NCI-H128 (cell line): ENCODE results near the gene COMMD1.
"Not testable (repeated sequence)": the region's sequence is repeated elsewhere in the genome, so short reads cannot be mapped to it uniquely, and the experiment has no call there.

Source experiments
- DNase-seq: peaks from one replicate; lab custom pipeline; 2025; ENCODE audit not compliant: unreplicated experiment; lab: John Stamatoyannopoulos, UW

The COMMD1 gene

DNA sequence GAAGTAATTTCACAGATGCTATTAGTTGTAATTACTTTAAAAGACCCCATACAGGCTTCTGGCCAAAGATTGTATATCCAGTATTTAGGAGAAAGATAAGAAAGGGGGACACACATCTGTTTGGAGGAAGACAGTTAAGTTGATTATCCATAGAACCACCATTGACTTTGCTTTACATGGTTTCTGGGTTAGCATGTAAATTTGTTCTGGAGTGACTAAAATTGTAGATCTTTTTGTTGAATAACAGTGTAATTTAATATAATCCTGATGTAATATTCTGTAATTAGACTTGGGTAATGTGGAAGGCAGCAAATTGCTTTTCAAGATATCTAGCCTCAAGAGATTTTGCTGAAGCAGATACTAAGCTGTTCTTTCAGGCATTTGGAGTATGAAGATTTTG lies 17.2 kb downstream of the COMMD1 start:
- no peak for DNase-seq

DNA sequence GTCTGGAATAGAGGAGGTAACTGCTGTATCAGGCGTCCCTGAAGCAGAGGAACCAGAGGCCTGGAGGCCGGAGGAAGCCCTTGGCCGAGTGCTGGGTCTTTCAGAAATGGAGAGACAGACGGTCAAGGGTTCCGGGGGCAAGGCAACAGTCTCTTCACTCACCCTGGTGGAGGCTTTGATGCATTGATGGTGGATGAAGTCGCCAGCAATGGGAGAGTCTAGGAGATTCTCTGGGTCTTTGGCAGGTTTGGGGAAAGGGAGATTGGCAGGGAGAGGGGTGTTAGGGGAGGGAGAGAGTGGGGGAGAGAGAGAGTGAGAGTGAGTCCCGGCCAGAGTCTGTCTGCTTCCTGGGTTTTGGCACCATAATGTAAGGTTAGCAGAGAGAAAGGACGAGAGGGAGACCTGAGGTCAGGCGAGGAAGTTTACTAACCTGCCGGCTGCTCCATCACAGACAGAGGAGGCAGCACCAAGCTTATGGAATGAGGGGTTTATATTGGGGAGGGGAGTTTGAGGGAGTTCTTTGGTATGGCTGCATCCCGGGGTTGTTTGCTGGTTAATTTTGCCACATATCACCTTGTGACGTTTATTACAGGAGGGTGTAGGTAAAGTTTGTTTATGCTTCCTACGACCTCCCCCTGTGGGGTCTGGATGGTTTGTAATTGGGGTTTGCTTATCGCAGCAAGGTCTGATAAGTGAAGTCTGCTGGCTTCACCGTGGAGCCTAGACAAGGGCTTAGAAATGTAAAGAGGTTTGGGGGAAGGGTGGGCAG lies 19.6 kb downstream of the COMMD1 start:
- DNase-seq = no peak

DNA sequence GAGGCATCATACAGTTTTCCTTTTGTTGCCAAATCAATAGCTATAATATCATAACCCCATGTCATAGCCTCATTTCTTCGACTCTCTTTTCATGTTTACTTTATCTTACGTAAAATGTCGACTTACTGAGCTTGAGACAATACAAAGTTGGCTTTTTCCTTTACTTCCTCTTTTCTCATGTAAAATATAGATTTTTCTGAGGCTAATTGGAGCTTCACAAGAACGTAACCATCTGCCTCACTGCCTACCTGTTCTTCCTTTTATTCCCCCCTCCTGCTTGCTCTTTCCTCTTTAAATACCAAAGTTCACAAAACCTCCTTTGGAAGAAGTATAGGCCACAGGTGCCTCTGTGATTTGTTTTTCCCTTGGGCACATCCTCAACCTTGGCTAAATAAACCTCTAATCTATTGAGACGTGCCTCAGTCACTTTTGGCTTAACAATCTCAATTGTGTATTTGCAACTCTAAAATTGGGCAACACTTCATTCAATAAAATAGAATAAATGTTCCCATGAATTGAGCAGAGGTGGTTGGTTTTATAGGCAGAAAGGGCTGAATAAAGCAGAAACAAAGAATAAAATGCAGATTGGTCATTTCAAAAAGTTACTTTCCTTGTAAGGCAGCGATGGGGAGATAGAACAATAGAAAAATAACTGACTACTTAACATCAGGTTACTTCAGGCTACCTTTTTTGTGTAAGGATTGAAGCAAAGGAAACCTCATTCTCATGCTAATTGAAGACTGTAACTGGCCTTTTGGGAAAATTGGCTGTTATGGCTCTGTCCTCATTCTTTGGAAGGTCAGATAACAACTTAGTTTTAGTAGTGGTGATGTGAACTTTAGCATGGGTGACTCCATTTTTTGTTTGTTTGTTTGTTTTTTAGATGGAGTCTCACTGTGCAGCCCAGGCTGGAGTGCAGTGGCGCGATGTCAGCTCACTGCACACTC lies 21.3 kb downstream of the COMMD1 start:
- DNase-seq = no peak

DNA sequence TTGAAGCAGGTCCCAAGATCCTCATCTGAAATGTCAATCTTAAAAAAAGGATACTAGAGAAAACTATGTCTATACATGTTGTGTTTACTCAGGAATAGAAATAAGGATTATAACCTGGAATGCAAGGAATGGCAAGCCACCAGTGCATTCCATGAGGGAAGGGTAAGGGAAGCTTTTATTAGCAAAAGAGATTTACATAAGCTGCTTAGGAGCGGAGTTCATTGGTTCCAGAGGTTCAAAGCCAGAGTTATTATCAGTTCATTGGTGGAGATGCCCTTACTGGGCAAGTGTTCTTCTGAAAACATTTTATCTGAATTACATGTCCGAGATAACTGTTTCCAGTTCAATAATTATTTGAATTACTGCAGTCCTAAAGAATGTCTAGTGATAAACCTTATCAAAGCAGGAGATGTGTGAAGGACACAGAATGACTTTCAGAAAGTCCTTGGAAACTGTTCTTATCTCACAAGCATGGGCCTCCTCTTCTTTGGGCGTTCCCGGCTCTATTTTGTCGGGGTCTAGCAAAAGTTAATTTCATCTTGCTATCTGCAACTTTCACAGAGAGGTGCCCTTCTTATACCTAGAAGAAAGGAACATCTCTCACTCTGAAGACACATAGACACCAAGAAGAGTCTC lies 23.5 kb downstream of the COMMD1 start:
- no peak for DNase-seq

DNA sequence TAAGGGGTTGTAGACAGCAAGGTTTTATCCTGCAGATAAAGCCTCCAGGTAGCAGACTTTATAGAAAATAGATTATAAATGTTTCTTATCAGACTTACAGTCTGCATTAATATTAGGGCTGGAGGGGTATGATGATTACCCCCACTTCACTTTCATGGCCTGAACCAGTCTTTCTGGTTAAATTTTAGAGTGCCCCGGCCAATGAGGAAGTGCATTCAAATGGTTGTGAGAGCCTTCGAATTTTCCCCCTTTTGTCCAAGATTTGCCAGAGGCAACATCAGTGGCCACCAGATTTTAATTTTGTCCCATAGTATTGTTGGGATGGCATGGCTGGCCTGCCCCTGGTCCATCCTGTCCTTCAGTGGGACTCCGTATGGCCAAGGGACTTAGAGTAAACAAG lies 31.6 kb downstream of the COMMD1 start:
- DNase-seq = no peak

DNA sequence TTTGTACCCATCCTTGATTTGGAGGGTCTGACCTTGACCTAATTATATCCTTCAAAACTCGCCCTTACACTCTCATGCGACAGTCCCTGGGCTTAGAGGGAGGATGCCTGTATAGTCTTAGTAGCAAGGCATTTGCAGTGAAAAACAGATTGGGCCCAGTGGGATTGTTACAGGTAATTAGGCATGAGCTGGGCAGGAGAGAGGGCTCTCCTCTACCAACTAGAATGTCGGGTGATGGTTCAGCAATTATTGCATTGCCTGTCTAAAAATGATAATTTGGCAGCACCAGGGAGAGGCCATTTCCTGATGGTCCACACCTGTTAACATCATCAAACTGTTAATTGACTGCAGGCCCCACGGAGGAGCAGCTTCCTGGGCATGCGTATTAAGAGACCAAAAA lies 32.4 kb downstream of the COMMD1 start:
- DNase-seq = no peak

DNA sequence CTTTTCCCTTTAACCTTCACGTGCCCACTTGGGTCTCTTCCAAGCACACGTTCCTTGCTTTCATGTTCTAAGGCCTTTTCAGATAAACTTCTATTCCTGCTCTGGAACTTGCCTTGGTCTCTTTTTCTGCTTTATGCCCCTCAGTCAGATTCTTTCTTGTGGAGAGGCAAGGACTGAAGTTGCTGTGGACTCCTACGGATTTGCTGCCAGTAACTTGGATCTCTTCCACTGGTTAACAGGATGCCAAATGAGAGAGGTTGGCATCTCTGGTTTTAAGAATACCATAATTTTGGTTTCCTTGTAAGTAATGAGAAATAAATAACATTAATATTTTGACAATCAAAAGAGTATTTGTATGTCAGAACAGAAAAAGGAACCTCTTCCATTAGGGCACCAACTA lies 33.0 kb downstream of the COMMD1 start:
- no peak for DNase-seq

DNA sequence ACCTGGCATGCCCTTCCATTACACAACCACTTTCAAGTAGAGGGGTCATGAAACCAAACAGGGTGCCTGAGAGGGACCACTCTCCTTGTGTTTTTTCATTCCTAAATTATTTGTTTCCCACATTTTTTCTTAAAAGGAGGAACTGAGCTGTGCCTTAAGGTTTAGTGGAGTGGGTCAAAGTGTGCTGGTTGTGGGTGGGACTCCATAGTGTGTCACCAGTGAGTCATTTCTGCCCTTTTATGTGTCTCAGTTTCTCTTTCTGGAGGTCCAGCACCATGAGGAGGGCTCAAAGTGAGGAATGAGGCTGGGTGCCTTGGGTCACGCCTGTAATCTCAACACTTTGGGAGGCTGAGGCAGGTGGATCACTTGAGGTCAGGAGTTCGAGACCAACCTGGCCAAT lies 37.8 kb downstream of the COMMD1 start:
- DNase-seq = no peak

DNA sequence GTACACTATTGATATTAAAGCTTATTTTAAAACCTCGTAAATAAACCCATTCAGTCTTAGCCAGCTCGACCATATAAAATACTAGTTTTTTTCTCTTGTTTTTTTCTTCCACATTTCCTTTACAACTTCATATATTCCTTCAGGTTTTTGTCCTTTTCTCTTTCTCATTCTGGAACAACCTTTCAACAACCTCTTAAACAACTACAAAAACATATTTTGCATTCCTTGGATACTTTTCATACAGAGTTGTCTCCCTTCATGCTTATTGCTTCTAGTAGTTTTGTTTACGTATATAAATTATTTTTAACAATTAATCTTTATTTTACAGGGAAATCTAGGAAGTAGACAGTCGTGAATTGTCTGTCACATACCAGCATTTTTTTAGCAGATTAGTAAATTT lies 41.2 kb downstream of the COMMD1 start:
- DNase-seq = no peak

DNA sequence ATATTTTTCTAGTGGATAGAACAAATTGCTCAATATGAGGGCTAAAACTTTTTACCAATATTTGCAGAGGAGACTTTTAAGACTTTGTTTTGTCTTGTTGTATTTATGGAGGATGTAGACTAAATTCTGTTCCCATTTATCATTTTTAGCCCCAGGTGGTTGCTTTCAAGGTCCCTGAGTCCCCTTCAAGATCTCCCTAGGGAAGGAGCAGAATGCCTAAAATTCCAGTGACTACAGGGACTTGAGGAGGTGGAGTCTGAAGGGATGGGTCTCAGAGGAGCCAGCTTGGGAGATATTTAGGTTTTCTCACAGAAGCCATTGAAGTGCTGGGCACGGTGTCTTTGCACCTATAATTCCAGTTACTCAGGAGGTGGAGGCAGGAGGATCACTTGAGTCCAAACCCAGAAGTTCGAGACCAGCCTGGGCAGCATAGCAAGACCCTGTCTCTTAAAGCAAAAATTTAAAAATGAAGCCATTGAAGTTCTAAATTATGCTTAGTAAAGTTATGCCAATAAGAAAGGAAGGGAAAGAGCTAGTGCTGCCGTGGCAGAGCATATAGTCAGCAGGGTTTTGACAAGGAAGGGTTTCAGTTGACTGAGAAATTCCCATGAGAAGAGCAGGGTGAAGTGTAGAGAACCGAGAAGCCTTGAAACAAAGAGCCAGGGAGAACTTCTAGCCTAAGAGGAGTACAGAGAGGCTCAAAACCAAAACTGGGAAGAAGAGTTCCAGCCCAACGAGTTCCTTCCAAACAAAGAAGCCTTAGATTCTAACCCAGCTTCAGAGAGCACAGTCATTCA lies 43.4 kb downstream of the COMMD1 start:
- DNase-seq = no peak

DNA sequence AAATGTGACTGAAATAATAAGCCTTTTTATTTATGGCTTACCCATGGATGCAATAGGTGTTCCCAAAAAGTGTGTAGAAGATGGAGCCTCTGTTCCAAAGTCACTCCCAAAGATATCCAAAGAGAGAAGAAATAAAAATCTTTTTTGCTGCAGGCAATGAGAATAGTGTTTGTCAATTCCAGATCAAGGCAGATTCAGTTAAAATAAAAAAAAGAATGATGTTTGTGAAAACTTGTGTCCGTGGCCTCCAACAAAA lies 43.9 kb downstream of the COMMD1 start:
- no peak for DNase-seq

DNA sequence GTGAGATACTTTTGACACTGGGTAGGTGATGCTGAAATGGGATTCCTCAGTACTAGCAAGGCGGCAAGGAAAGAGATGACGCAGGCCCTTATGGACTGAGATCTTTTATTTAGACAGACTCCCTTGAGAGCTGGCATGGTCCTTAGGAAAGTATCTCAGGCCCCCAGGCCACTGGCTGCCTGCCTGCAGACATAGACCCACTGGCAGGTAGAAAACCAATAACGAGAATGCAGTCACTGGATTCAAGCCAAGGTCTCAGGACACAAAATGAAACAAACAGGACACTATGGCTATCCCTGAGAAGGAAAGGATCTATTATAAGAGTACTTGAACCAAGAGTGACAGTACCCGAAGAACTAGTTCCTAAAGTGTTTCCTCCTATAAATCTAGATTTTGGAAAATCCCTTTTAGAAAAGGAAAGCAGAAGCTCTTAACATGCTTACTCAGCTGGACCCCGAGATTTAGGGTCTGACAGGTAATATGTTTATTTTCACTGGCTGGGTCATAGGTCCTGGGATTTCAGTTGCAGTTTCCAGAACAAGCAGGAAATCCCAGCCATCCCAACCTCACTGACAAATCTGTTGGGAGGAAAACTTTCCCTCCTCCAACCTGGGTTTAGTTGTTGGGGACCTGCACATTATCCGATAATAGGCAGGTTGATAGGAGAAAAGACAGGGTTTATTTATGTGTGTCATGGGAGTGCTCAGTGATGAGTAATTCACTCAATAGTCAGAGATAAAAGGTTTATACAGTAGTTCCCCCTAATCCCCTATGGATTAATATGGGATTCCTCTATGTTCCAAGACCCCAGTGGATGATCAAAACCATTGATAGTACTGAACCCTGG lies 44.5 kb downstream of the COMMD1 start:
- DNase-seq = no peak

DNA sequence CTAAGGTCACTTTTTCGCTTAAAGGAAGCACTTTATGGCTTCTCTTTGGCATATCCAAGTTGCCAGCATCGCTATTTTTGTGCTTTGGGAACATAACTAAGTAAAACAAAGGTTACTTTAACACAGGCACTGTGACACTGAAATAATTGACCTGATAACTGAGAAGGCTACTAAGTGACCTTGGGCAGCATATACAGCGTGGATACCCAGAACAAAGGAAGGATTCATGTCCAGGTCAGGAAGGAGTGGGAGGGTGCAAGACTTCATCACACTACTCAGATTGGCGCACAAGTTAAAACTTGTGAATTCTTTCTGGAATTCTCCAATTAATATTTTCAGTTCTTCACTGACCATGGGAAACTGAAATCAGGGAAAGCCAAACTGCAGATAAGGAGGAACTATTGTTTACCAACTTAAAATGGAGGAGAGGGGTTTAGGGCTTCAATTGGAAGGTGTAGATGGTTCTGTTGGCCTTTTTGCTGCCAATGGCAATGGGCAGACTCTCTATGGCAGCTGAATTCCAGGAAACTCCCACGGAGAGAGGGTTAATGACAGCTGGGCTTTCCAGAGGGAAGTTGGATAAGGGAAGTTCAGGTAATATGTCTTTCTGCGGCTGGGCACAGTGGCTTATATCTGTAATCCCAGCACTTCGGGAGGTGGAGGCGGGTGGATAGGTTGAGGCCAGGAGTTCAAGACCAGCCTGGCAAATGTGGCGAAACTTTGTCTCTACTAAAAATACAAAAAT lies 45.3 kb downstream of the COMMD1 start:
- no peak for DNase-seq

DNA sequence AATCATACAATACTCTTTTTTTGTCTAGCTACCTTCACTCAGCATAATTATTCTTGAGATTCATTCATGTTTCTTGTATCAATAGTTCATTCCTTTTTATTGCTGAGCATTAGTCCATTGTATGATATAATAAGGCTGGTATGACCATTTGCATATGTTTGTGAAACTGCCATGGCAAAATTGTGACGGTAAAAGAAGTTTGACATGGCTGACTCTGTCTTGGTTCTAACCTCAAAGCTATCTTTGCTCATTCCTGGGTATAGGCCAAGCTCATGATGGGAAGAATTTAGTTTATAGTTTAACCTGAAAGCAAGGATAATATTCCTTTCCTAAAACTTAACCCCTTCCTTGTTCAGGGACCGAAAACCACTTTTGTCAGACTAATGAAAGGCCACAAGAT lies 46.4 kb downstream of the COMMD1 start:
- DNase-seq = no peak

DNA sequence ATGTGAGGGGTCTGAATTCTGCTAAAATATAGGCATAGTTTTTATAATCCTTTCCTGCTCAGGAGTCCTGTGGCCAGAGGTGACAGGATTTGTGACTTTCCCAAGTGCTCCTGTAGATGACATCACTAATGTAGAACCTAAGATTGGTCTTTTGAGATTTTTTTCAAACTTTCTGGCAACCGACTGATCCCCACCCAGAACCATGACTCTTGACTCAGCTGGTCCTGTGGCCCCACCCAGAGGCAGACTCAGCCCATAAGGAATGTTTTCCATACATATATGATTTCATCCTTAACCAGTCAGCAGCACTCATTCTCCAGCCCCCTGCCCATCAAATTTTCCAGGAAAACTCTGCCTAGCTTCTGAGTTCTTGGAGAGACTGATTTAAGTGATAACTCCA lies 46.8 kb downstream of the COMMD1 start:
- no peak for DNase-seq

DNA sequence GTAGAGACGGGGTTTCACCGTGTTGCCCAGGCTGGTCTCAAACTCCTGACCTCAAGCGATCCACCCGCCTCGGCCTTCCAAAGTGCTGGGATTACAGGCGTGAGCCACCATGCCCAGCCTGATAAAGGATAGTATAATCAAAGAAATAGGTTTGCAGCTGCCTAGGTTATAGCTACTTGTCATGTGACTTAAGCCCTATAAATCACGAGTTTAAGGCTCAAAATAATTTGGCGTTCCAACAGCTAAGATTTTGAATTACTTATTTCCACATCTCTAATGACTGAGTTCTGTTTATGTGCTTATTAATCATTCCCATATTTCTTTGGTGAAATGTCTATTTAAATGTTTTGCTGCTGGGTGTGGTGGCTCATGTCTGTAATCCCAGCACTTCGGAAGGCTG lies 49.4 kb downstream of the COMMD1 start:
- DNase-seq = not testable (repeated sequence)

DNA sequence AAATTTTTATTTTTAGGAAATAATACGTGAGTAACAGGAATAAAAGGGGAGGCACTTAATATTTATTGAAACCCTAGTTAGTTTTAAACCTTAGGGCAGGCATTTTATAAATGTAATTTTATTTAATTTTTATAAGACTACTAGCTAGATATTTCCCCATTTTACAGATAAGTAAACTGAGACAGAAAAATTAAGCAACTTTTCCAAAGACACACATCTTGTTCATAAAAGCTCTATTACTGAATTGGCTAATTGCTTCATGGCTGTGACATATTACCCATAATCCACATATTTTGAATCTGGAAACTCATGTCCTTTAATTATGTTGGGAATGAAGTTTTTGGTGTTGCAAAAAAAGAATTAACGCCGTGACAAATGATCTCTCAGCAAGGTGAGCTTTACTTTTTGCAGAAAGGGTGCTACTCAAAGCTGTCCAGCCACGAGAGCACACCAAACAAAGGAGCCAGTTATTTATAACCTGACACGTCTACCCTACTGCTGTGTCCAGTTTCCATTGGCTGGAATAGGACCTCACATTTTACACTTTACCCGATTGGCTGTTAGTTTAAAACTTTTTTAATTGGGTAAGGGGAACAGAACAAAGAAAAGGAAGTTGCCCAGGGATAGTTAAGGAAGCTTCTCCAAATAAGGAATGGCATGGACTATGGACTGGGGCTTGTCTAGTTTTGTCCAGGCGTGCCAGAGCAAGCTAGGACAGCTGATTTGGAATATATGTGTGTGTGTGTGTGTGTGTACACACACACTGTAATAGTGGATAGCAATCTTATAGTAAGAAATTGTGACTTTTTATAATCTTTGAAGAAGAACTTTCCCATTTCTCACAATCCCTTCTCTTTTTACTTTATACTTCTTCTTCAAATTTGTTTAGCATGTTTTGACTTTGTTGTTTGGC lies 54.2 kb downstream of the COMMD1 start:
- no peak for DNase-seq

DNA sequence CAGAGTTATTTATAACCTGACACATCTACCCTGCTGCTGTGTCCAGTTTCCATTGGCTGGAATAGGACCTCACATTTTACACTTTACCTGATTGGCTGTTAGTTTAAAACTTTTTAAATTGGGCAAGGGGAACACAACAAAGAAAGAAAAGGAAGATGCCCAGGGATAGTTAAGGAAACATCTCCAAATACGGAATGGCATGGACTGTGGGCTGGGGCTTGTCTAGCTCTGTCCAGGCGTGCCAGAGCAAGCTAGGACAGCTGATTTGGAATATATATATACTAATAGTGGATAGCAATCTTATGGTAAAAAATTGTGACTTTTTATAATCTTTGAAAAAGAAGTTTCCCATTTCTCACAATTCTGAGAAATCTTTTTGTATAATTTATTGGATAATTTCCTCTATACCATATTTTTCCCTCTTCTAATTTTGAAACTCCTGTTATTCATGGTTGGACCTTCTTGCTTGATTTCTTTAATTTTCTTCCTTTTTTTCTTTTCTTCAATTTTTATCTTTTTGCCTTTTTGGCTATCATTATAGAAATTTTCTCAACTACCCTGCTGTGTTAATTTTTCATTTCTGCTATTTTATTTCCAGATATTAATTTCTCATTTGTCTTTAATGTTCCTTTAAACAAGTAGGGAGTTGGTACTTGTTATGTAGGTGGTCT lies 55.9 kb downstream of the COMMD1 start:
- no peak for DNase-seq
